A549 treated with GW870086 at 1 μM for 4 hours (cell line): Measurements from ENCODE around the gene JAK1. TPM values are rescaled to one million over a fixed set of nuclear protein-coding genes. Genes with fewer than 3 reads are reported as not detected.

Experiments used
- total RNA-seq: library from RNA; stranded (reverse); fragments of 200-300 nt; extraction: Qiagen RNA extraction; gene quantifications from 5 replicates; pipeline ENCODE4 v1.2.3, GENCODE V29; 2022; ENCODE audit warnings: low read depth

Gene JAK1
- 146 to 174 TPM (median 171 TPM) in 5 replicates for total RNA-seq

GRCh38 chr1:64966158-64966971 lies at the start of gene JAK1:
Gene JAK1 (minus strand): TSS chr1:64966549. CDS start chr1:64886264, 80,285 bp downstream.

Other genes with a start within 250 kb of the JAK1 start
- 4.1 to 5.5 TPM (median 4.9 TPM) in 5 replicates for gene RAVER2, start 221.5 kb downstream of the JAK1 start, total RNA-seq
- gene AK4, start 181.7 kb upstream of the JAK1 start, total RNA-seq, result 24.9 to 31.8 TPM (median 28.2 TPM) in 5 replicates